A549 (cell line): ENCODE measurements around the gene FOXP1.

ENCODE experiments used
- CBX8 ChIP-seq: fragments of 200-600 bp; sonication (generic); IDR thresholded peaks from 2 replicates; pipeline ENCODE4 v1.6.1; 2016
- EP300 ChIP-seq, 2 experiments: fragments of >200 bp; sonication (Bioruptor Twin); formaldehyde crosslinking; IDR thresholded peaks; 2 replicates in 1 of 2; 3 replicates in 1 of 2; pipeline ENCODE4 v1.6.1; 2016 to 2017
- FOSL2 ChIP-seq, 2 experiments: fragments of 450-650 bp in 1 of 2; fragments of >200 bp in 1 of 2; sonication (Bioruptor Twin) in 1 of 2; formaldehyde crosslinking; IDR thresholded peaks; 2 replicates each; pipeline versions ENCODE4 v1.5.0 to v1.6.1; 2016 to 2020; ENCODE audit warnings: mild to moderate bottlenecking in 1 of 2, moderate library complexity in 1 of 2
- MAFK ChIP-seq: fragments of 450-650 bp; IDR thresholded peaks from 2 replicates; pipeline ENCODE4 v1.6.1; 2014; ENCODE audit not compliant: partially characterized antibody
- MAZ ChIP-seq: fragments of 150-350 bp; IDR thresholded peaks from 2 replicates; pipeline ENCODE4 v1.6.1; 2014; ENCODE audit warnings: antibody characterized with exemption, low read depth, low read length, borderline replicate concordance
- NFE2L2 ChIP-seq: fragments of 150-350 bp; conservative IDR thresholded peaks from 2 replicates; pipeline ENCODE4 v1.6.1; 2014; ENCODE audit warnings: low read length
- RFX5 ChIP-seq: fragments of 450-650 bp; IDR thresholded peaks from 2 replicates; pipeline ENCODE4 v1.7.1; 2014; ENCODE audit warnings: antibody characterized with exemption, mild to moderate bottlenecking, moderate library complexity
- SMC3 ChIP-seq: fragments of >200 bp; sonication (Bioruptor Twin); formaldehyde crosslinking; IDR thresholded peaks from 3 replicates; pipeline ENCODE4 v1.6.1; 2018; ENCODE audit warnings: inconsistent platforms
- SREBF2 ChIP-seq: fragments of 450-650 bp; IDR thresholded peaks from 2 replicates; pipeline ENCODE4 v1.6.1; 2014; ENCODE audit warnings: mild to moderate bottlenecking, moderate library complexity
- TF ChIP-seq, protein P1 (sequence below): fragments of >200 bp; sonication (Bioruptor Twin); formaldehyde crosslinking; IDR thresholded peaks from 3 replicates; pipeline ENCODE4 v1.5.1; 2016
- TF ChIP-seq, protein P2 (sequence below): fragments of 150-350 bp; IDR thresholded peaks from 2 replicates; pipeline ENCODE4 v1.6.1; 2014; ENCODE audit warnings: low read depth, mild to moderate bottlenecking, low read length
- TF ChIP-seq, protein P3 (sequence below): fragments of 250-450 bp; sonication (Bioruptor Pico); IDR thresholded peaks from 2 replicates; pipeline ENCODE4 v1.5.0; 2021; ENCODE audit warnings: mild to moderate bottlenecking, moderate library complexity, borderline replicate concordance
- TF ChIP-seq, protein P4 (sequence below): IDR thresholded peaks from 2 replicates; pipeline ENCODE4 v1.6.1; 2012
- TF ChIP-seq, protein P5 (sequence below): fragments of >200 bp; sonication (Bioruptor Twin); formaldehyde crosslinking; IDR thresholded peaks from 3 replicates; pipeline ENCODE4 v1.6.1; 2016

DNA sequence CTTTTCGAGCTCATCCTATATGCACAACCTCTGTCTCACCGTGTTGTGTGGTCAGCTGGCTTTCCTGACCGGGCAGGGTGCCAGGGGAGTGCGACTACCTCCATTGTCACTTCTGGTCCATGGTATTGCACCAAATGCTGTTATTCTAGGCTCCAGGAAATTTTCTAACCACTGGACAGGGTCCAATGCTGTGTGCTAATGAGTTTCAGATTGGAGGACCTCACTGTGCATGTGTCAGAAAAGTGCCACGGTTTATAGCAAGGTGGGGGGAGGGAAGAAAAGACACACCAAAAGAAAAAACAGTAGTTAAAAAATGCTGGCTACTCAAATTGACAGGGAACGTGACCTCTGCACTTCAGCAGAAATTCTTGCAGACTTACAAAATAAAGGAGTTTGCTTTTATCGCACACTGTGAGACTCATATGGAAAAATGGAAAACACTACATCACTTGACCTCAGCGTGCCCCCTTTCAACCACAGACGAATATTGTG is 480.1 kb downstream of the FOXP1 start:
- TF ChIP-seq, protein P1, sequence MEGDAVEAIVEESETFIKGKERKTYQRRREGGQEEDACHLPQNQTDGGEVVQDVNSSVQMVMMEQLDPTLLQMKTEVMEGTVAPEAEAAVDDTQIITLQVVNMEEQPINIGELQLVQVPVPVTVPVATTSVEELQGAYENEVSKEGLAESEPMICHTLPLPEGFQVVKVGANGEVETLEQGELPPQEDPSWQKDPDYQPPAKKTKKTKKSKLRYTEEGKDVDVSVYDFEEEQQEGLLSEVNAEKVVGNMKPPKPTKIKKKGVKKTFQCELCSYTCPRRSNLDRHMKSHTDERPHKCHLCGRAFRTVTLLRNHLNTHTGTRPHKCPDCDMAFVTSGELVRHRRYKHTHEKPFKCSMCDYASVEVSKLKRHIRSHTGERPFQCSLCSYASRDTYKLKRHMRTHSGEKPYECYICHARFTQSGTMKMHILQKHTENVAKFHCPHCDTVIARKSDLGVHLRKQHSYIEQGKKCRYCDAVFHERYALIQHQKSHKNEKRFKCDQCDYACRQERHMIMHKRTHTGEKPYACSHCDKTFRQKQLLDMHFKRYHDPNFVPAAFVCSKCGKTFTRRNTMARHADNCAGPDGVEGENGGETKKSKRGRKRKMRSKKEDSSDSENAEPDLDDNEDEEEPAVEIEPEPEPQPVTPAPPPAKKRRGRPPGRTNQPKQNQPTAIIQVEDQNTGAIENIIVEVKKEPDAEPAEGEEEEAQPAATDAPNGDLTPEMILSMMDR = no peak
- TF ChIP-seq MAZ = no peak
- no peak for TF ChIP-seq RFX5
- no peak for TF ChIP-seq MAFK
- no peak for TF ChIP-seq NFE2L2
- TF ChIP-seq, protein P2, sequence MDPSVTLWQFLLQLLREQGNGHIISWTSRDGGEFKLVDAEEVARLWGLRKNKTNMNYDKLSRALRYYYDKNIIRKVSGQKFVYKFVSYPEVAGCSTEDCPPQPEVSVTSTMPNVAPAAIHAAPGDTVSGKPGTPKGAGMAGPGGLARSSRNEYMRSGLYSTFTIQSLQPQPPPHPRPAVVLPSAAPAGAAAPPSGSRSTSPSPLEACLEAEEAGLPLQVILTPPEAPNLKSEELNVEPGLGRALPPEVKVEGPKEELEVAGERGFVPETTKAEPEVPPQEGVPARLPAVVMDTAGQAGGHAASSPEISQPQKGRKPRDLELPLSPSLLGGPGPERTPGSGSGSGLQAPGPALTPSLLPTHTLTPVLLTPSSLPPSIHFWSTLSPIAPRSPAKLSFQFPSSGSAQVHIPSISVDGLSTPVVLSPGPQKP = no peak
- TF ChIP-seq SREBF2 = no peak
- TF ChIP-seq, protein P3, sequence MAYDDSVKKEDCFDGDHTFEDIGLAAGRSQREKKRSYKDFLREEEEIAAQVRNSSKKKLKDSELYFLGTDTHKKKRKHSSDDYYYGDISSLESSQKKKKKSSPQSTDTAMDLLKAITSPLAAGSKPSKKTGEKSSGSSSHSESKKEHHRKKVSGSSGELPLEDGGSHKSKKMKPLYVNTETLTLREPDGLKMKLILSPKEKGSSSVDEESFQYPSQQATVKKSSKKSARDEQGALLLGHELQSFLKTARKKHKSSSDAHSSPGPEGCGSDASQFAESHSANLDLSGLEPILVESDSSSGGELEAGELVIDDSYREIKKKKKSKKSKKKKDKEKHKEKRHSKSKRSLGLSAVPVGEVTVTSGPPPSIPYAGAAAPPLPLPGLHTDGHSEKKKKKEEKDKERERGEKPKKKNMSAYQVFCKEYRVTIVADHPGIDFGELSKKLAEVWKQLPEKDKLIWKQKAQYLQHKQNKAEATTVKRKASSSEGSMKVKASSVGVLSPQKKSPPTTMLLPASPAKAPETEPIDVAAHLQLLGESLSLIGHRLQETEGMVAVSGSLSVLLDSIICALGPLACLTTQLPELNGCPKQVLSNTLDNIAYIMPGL = no peak
- no peak for TF ChIP-seq EP300 (IDR thresholded peaks at IDR 0.05)
- TF ChIP-seq, protein P4, sequence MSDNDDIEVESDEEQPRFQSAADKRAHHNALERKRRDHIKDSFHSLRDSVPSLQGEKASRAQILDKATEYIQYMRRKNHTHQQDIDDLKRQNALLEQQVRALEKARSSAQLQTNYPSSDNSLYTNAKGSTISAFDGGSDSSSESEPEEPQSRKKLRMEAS = no peak
- no peak for TF ChIP-seq SMC3
- TF ChIP-seq, protein P5, sequence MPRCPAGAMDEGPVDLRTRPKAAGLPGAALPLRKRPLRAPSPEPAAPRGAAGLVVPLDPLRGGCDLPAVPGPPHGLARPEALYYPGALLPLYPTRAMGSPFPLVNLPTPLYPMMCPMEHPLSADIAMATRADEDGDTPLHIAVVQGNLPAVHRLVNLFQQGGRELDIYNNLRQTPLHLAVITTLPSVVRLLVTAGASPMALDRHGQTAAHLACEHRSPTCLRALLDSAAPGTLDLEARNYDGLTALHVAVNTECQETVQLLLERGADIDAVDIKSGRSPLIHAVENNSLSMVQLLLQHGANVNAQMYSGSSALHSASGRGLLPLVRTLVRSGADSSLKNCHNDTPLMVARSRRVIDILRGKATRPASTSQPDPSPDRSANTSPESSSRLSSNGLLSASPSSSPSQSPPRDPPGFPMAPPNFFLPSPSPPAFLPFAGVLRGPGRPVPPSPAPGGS = no peak
- no peak for TF ChIP-seq CBX8
- TF ChIP-seq FOSL2 (IDR thresholded peaks at IDR 0.05) = no peak
- no peak for TF ChIP-seq FOSL2 (CRISPR knock-in tag; IDR thresholded peaks at IDR 0.05)
